Globus pallidus (tissue), 1 donor: Measurements from ENCODE around the gene SLC5A2.
"Not testable (repeated sequence)": the region's sequence is repeated elsewhere in the genome, so short reads cannot be mapped to it uniquely, and the experiment has no call there.

Experiments
- DNase-seq: peaks from one replicate; pipeline ENCODE4 v3.0.0-alpha.2; 2015; ENCODE audit warnings: low spot score

SLC5A2 gene

GRCh38 chr16:31528523-31529107 is 45.7 kb downstream of the SLC5A2 start:
- DNase-seq = no peak

- DNase-seq = no peak
Measured at GRCh38 chr16:31529108-31529936, 46.4 kb downstream of the SLC5A2 start.

DNA sequence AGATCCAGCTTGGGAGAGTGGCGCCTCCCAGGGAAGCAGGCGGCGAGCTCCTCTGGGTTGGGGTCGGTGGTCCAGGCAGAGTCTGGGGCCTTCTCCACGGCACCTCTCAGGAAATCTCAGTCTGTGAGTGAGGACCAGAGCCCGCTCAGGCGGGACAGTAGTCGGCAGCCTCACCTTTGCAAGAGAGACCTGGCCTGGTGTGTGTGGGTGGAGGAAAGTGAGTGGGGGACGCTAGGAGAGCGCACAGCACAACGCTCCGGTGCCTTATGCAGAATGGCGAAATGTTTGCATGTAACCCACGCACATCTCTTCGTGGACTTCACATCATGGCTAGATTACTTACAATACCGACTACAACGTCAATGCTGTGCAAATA is 47.0 kb downstream of the SLC5A2 start:
- DNase-seq = no peak

DNA sequence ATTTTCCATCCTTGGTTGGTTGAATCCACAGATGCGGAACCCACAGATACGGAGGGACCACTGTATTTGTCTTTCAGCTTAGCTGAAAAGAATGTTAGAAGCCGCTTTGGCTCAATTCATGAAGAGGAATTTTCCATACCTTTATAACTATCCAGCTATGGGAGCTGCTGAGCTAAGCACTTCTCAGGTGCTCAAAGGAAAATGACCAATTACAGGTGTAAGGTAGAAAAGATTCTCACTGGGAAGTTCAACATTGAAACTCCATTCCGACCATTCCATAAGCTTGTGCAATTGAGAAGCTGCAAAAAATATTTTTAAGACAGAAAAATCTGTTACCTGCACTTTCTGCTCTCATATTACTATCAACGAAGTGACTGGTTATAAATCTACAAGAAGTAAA is 47.5 kb downstream of the SLC5A2 start:
- DNase-seq = no peak

- DNase-seq = no peak
Measured at GRCh38 chr16:31531096-31531495, 48.2 kb downstream of the SLC5A2 start.

DNA sequence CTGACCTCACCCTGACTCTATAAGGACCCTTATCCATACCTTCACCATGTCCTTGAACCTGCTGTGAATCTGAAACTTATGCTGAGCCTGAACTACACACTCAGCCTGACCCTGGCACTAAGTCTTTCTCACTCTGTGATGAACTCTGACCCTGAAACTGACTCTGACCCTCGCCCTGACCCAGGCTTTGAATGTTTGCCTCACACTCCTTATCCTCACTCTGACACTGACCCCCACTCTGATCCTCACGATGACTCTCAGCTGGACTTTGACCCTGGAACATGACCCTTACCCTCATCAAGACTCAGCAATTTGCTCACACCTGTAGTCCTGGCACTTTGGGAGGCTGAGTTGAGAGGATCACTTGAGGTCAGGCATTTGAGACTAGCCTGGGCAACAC is 49.2 kb downstream of the SLC5A2 start:
- no peak for DNase-seq

DNA sequence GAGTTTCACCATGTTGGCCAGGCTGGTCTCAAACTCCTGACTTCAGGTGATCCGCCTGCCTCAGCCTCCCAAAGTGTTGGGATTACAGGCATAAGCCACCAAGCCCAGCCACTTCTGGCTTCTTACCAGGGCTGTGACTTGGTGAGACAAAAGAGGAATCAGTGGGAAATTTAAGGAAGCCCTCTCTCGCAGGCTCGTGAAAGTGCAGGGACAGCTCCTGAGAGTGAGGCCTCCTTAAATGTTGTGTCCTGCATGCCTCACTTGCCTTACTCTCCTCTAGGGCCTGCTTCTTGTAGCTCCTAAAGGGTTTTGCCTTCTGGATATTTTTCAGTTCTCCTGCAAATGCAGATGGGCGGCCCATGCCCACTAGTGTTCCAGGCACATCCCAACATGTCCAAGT is 50.0 kb downstream of the SLC5A2 start:
- DNase-seq = no peak

DNA sequence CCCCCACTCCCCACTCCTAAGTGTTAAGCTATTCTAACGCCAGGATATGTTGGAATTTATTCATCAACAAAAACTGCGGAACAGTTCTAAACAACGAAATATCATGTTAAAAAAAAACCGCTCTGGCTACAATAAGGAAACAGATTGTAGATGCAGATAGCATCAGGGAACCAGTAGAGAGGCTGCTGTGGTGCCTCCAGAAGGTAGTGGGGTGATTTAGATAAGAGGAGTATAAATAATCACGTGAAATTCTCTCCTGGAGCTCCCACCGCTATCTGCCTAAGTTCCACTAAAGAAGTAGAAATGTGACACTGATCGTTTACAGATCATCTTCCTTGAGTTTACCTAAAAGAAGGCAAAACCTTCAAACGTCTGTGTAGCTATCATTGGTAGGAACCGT is 52.8 kb downstream of the SLC5A2 start:
- DNase-seq = no peak

- DNase-seq = no peak
Measured at GRCh38 chr16:31536804-31537361, 54.0 kb downstream of the SLC5A2 start.

DNA sequence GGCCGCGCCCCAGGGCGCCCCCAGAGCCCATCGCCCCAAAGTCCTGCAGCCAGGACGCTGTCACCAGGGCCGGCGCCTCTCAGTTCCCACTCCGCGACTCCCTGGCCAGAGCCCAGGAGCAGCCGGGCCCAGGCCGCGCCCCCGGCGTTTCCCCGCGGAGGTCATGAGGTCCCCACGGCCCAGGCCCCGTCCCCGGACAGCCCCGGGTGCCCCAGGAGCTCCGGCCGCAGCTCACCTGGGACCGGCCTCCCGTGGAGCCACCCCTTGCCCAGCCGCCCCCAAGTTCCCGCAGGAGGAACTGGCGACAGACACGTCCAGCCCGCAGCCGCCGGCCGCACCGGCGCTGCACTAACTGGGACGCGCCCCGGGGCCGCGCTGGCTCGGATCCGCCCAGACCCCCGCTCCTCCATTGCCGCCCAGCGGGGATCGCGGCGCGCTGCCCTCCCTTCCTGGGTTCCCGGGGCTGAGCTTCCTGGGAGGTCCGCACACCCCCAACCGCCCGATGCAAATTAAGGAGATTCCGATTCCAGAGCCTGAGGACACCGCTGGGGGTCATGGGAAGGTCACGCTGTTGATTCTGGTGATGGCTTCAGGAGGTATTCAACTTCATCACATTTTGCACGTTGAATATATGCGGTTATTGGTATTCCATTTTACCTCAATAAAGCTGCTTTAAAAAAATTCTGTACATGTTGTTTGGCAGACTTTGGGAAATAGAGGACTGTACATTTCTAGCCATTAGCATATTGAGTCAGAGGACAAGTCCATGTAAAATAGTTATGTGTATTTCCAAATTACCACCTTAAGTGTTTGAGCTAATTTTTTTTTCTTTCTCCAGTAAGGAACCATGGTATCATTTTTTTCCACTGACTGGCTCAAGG is 54.7 kb downstream of the SLC5A2 start:
- no peak for DNase-seq

GRCh38 chr16:31538243-31538598 is 55.3 kb downstream of the SLC5A2 start:
- DNase-seq = not testable (repeated sequence)

GRCh38 chr16:31539762-31540161 is 56.8 kb downstream of the SLC5A2 start:
- DNase-seq = not testable (repeated sequence)
